Activated CD4-positive, CD25-positive, alpha-beta regulatory T cell treated with anti-CD3 and anti-CD28 coated beads, Interleukin-2, amount 50 U/mL, for 72 hours (primary cell): ENCODE measurements around the gene DSCAML1.

Source experiments
- DNase-seq: peaks from one replicate; pipeline ENCODE4 v3.0.0; 2021

DSCAML1 gene

DNA sequence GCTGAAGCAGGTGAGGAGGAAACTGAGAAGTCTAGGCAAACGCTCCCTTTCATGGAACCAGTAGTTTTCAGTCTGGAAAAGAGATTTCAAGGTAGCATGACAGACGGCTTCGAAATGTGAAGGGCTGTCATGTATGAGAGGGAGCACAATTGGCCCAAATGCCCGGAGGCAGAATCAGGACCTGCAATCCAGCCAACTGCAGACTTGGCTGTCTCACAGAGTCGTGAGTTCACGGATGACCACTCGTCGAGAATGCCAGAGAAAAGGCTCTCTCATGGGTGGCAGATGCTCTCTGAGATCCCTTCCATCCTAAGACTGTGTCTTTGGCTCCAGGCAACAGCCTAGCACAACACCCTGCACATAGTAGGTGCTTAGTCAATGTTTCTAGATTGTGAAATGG lies 134.8 kb downstream of the DSCAML1 start:
- no peak for DNase-seq

DNA sequence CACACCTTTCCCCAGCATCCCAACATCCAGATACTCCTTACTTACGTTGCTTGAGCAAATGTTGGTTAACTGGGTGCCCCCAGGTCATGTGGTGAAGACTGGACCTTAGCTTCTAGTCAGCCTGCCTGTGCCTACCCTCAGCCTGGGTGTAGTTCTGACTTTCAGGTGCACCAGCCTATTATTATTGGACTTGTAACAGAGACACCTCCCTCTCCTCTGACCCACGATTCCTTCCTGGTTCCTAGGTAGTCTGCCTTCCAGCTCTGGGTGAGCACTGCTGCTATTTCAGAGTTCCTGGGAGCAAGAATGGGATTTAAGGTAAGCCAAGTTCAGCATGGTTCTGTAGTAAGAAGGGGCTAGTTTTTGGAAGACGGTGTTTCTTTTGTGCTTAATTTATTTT lies 138.2 kb downstream of the DSCAML1 start:
- DNase-seq: no peak

DNA sequence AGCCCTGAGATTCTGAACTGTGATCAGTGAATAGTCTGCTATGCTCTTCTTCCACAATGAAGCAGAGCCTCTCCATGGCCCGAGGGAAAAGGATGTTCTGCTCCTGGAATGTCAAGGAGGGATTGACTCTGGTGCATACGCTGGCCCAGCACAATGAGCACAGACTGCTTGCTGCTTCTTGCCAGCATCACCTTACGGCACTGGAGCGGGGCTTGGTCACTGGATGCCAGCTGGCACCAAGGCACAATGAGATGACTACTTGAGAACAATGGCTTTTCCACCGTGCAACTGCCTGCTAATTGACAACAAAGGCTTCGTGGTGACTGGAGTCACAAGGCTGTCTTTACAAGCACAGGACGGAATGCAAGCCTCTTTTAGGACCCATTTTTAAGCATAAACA lies 139.2 kb downstream of the DSCAML1 start:
- no peak for DNase-seq

DNA sequence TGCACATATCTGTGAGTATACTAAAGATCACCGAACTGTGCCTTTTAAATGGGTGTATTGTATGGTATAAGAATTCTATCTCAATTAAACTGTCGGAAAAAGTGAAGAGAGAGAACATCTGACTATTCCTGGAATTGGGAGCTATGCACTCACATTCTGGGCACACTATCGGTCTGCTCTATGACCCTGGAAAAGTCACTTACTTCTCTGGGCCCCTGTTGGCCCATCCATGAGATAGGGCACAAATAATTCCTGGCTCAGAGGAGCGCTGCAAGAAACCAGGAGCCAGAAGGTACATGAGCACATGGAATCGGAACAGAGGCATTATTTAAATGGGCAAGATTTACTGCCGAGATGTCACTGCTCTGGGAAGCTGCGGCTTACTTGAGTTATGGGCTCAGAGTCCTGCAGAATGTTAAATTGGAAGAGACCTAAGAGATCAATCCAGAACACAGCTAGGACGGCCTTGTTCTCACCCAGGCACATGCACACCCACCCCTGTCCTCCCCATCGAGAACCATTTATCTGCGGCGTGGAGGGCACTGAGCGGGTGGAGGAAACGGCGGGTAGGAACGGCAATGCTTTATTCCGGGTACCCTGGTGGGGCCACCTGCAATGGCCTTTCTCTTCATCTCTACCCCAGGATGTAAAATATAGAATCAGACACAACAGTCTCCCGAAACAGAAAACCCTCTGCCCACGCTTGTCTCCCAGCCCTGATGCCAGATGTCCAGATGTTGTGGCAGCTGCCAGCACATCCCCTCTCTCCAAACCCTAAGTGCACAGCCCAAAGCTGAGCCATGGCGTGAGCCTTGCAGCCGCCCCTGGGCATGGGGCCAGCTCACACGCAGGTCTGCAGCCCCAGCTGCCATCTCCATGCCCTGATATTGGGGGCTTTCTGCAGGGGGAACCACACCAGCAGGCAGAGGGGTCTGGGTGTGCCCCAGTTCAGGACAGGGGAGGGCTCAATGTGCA lies 142.4 kb downstream of the DSCAML1 start:
- DNase-seq: no peak

DNA sequence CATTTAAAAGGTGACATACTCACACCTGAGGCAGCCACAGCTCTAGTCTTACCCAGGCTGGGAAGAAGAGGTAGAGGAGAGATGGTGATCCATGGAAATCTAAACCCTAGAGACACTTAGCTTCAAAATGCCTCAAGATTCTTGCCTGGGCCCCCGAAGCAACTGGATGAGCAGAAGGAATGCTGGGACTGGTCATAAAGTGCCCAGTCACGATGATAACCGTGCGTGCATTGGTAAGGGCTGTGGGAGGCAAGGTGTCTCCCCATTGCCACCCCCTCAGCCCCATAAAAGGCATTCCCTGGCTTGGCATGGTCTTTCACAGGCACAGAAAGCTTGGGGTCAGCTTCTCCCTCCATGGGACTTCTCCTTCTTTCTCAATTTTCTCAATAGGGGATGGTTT lies 144.5 kb downstream of the DSCAML1 start:
- DNase-seq: no peak

GRCh38 chr11:117649296-117650055 lies 147.5 kb downstream of the DSCAML1 start:
- DNase-seq: no peak

DNA sequence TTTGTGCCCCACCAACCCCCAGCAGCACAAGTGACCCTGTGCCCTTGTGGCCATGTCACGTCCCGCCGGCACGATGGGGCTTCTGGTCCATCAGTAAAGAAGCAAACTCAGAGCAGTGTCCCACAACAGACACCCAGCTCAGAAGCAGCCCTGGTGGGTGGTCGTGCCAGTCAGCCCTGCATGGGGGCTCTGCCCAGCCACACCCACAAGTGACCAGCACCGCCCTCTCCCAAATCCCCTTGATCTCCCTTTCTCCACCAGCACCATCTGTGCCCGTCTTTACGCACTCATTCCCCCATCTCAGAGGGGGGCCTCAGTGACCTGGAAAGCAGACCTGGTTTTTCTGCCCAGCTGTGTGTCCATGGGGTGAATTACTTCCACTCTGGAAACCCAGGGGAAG lies 149.1 kb downstream of the DSCAML1 start:
- no peak for DNase-seq

DNA sequence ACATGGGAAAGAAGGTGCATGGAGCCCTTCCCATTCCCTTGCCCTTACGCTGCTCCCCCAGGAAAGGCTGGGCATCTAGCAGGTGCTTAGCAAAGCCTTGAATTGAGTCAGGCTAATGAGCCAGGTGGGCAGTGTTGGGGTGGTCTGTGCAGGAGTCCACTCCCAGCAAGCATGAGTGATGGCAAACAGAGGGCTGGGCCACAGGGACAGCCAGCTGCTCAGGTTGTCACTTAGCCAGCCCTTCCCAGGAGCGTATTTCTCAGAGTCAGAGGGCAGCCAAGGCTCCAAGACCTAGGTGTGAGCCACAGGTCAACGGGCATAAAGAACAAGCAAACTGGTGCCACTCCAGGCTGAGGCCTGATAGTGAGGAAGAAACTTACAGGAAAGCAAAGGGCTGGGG lies 149.8 kb downstream of the DSCAML1 start:
- no peak for DNase-seq

GRCh38 chr11:117646411-117646810 lies 150.6 kb downstream of the DSCAML1 start:
- no peak for DNase-seq

GRCh38 chr11:117644403-117645155 lies 152.4 kb downstream of the DSCAML1 start:
- no peak for DNase-seq

DNA sequence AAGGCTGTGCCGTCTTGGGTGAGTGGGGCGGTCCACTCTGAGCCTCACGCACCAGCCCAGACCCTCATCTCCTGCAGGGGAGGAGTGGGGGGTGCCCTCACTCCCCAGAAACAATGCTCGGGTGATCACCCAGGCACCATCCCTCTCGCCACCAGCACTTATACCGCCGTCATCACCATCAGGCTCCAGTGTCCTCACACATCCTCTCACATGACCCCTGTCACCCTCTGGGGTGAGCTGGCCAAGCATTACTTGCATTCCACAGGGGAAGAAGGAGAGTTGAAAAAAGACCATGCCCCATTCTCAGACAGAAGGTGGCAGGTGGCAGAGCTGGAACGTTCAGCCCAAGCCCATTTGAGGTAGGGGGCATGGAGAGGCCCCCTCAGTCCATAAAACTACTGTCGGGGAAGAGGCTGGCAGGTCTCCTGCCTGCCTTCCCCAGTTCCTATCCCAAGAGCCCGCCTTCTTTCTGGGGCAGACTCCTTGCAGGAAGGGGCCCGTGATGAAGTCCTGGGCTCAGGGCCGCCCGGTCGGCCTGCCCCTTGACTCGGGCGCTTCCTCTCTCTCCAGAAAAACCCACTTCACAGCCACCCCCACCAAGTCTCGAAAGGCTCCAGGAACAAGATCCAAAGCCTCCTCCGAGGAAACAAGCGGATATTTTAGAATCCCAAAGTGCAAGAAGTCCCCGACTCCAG lies 153.3 kb downstream of the DSCAML1 start:
- DNase-seq: no peak

DNA sequence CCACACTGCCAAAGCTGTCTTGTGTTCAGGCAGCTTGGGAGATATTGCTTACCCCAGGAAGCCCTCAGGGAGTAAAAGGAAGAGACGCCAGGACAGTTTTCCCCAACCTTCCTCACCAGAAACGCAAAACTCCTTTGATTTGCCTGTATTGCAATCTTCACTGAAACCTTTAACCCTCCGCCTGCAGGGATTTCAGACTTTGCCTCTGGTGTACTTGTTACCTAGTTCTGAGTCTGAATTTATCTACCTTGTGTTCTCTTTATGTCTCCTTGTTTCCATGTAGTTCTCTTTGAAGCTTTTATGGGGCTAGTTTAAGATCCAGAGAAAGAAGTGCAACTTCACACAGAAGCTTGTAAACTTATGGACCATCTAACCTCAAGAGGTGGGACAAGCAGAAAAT lies 154.2 kb downstream of the DSCAML1 start:
- DNase-seq: no peak

DNA sequence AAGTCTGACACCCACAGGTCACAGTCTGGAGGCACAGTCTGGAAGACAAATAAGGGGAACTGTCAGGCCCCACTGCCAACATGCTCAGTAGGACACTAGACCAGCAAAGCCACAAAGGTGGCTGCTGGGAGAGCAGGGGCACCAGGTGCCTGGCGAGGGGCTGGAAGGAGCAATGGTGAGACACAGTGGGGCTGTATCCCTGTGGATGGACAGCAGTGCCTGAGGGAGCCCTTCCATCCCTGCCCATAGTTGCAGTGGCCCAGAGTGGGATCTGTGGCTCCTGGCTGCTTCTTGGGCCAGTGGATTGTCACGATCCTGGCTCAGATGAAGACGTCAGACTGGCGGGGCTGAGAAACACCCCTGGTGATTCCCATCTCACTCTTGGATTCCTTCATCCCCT lies 154.6 kb downstream of the DSCAML1 start:
- no peak for DNase-seq

DNA sequence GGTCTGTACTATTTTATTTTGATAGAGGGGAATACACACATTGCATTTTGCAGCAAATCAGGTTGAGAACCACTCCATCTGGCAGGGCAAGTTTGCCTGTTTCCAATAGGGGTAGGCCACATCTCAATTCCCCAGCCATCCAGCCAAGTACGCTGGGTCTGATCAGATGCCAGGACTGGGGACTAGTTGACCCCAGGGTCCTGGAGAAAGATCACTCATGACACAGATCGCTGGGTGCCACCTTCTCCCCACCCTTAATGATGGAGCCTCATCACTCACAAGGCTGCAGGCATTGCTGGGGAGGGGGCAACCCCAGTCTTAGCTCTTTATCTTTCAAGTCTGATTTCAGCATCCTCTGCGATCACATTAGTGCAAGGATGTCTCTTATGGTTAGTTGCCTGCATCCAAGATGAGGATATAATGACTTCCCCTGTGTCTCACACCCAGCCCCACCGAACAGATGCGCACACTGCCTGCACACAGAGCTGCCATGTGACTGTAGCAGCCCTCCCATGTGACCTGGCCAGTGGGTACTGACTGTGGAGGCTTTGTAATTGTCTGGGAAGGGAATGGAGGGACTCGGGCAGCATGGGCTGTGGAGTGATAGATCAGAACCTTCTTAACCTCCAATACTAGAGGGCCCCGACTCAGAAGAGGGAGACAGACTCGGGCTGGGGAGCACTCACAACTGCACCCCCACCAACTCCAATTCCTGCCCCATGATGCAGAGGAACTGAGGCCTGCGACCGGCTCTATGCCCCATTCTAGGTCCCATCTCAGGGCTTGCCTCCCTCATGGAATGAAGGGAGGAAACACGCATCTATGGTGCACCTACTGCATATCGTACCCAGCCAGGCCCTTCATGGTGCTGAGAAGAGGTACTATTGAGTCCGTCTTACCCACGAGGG lies 155.8 kb downstream of the DSCAML1 start:
- no peak for DNase-seq

- DNase-seq: no peak
Measured at GRCh38 chr11:117640041-117640440, 157.0 kb downstream of the DSCAML1 start.

DNA sequence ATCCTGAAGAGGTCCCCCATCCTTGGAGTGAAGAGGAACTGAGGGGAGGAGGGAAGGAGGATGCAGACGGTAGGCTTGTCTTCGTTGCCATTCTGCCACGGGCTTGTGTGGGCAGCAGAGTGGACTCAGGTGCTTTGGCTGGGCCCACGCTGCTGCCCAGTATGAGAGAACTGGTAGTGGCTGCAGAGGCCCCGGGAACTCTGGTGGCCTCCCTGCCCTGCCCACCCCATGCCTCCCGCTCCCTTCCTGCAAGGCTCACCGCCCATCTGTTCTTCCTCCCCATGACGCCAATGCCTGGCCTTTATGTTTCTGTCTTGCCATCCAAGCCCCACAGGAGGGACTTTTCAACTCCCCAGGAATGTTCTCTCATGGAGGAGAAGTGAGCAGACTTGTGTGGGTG lies 157.4 kb downstream of the DSCAML1 start:
- DNase-seq: no peak

GRCh38 chr11:117638911-117639543 lies 158.0 kb downstream of the DSCAML1 start:
- DNase-seq: no peak

DNA sequence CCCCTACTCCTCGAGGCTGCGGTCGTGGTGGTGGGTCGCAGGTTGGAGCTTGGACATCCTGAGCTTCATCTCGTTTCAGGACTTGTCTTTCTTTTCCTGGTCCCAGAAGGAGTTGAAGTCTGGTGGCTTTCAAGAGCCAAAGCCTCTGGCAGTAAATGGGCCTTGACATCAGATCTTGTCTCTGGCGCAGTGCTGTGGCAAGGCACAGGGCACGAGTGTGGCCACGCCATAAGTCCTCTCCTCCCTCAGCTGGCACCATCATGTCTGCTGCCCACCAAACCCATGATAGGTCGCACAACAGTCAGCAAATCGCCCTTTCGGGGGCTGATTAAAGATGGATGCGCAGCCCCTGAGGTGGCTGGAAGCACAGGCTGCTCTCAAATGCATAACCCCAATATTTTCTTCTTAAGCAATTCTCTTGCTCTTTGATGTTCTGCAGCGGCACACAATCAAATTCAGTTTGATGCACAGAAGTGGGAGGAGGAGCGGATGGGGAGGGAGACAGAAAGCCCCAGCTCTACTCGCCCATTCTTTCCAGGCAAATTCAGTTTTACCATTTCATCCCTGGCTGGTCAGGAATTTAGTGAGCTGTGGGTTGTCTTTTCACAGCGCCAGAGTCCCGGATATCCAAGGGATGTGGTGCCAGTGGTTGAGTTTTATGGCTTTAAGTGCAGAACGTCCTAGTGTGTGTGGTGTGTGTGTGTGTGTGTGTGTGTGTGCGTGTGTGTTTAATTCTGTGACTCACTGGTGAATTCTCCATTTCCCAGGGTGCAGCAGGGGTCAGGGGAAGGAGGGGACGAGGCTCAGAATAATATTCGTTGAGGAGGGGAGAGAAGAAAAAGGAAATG lies 162.0 kb downstream of the DSCAML1 start:
- DNase-seq: no peak

- no peak for DNase-seq
Measured at GRCh38 chr11:117633976-117634755, 162.8 kb downstream of the DSCAML1 start.
